GM23338 (cell line): ENCODE data around the gene HNF1A. TPM values are rescaled to one million over a fixed set of nuclear protein-coding genes. Genes with fewer than 3 reads are reported as not detected.

Experiments
- ATAC-seq: fragments of 200-7000 bp; cut with Tn5 transposase; 3 replicates; pipeline ENCODE4 v1.9.1; 2020
- DNase-seq: peaks from one replicate; pipeline ENCODE4 v3.0.0-alpha.2; 2015; ENCODE audit warnings: low spot score
- H2AFZ ChIP-seq: fragments of 200-600 bp; sonication (generic); 2 replicates; pipeline ENCODE4 v1.8.0; 2016; ENCODE audit warnings: antibody characterized with exemption, mild to moderate bottlenecking, moderate library complexity
- H3F3A ChIP-seq: fragments of 200-600 bp; sonication (generic); replicated peaks from 2 replicates; pipeline ENCODE4 v1.8.0; 2017; ENCODE audit warnings: antibody characterized with exemption, mixed run types, low read depth
- H3K27ac ChIP-seq: fragments of 200-600 bp; sonication (generic); 2 replicates; pipeline ENCODE4 v1.6.1; 2016; ENCODE audit warnings: low read depth
- H3K27me3 ChIP-seq: fragments of 200-600 bp; sonication (generic); 2 replicates; pipeline ENCODE4 v1.8.0; 2016; ENCODE audit warnings: mild to moderate bottlenecking, mixed run types, moderate library complexity; ENCODE audit not compliant: insufficient read depth
- H3K36me3 ChIP-seq: fragments of 200-600 bp; sonication (generic); 2 replicates; pipeline ENCODE4 v1.8.0; 2016; ENCODE audit warnings: mild to moderate bottlenecking; ENCODE audit not compliant: insufficient read depth
- H3K4me1 ChIP-seq: fragments of 200-600 bp; sonication (generic); 2 replicates; pipeline ENCODE4 v1.8.0; 2016; ENCODE audit warnings: mild to moderate bottlenecking, moderate library complexity; ENCODE audit not compliant: insufficient read depth
- H3K4me2 ChIP-seq: fragments of 200-600 bp; sonication (generic); 2 replicates; pipeline ENCODE4 v1.7.1; 2017; ENCODE audit warnings: mixed run types
- H3K4me3 ChIP-seq: fragments of 200-600 bp; sonication (generic); 2 replicates; pipeline ENCODE4 v1.6.1; 2016; ENCODE audit warnings: mixed run types
- H3K79me2 ChIP-seq: fragments of 200-600 bp; sonication (generic); replicated peaks from 2 replicates; pipeline ENCODE4 v1.8.0; 2017; ENCODE audit warnings: mild to moderate bottlenecking; ENCODE audit not compliant: insufficient read depth
- H3K9me2 ChIP-seq: fragments of 200-600 bp; sonication (generic); 2 replicates; pipeline ENCODE4 v1.8.0; 2017; ENCODE audit not compliant: insufficient read depth
- H4K20me1 ChIP-seq: fragments of 200-600 bp; sonication (generic); replicated peaks from 2 replicates; pipeline ENCODE4 v1.8.0; 2017; ENCODE audit warnings: mild to moderate bottlenecking; ENCODE audit not compliant: insufficient read depth
- H3K27ac Mint-ChIP-seq: 2 replicates; pipeline ENCODE4 v1.8.0; 2020; ENCODE audit warnings: inconsistent platforms, mild to moderate bottlenecking, moderate library complexity, mixed read lengths
- H3K27me3 Mint-ChIP-seq: 3 replicates; pipeline ENCODE4 v1.8.0; 2022; ENCODE audit warnings: low read depth, mild to moderate bottlenecking, moderate library complexity, mixed read lengths, inconsistent platforms; ENCODE audit not compliant: insufficient read depth, poor library complexity
- H3K36me3 Mint-ChIP-seq: 3 replicates; pipeline ENCODE4 v1.8.0; 2021; ENCODE audit warnings: low read depth, mild to moderate bottlenecking, inconsistent platforms, moderate library complexity, mixed read lengths
- H3K4me1 Mint-ChIP-seq: 3 replicates; pipeline ENCODE4 v1.8.0; 2020; ENCODE audit warnings: mild to moderate bottlenecking, inconsistent platforms, mixed read lengths
- H3K4me3 Mint-ChIP-seq: 3 replicates; pipeline ENCODE4 v1.8.0; 2021; ENCODE audit warnings: moderate library complexity, mild to moderate bottlenecking, inconsistent platforms, mixed read lengths
- H3K9me3 Mint-ChIP-seq: 3 replicates; pipeline ENCODE4 v1.8.0; 2020; ENCODE audit warnings: moderate library complexity, mild to moderate bottlenecking, inconsistent platforms, mixed read lengths
- CREB1 ChIP-seq: fragments of 250-450 bp; sonication (Bioruptor Pico); IDR thresholded peaks from 2 replicates; pipeline ENCODE4 v1.5.0; 2020; ENCODE audit warnings: low read depth, mild to moderate bottlenecking, moderate library complexity
- EZH2 ChIP-seq: fragments of 200-600 bp; sonication (generic); IDR thresholded peaks from one replicate; pipeline ENCODE4 v1.8.0; 2017; ENCODE audit warnings: antibody characterized with exemption, mild to moderate bottlenecking, low read depth; ENCODE audit not compliant: unreplicated experiment
- EZH2phosphoT487 ChIP-seq: fragments of 200-600 bp; sonication (generic); IDR thresholded peaks from one replicate; pipeline ENCODE4 v1.8.1; 2018; ENCODE audit warnings: antibody characterized with exemption; ENCODE audit not compliant: unreplicated experiment
- JUNB ChIP-seq: IDR thresholded peaks from one replicate; pipeline ENCODE4 v1.6.1; 2016; ENCODE audit warnings: antibody characterized with exemption; ENCODE audit not compliant: unreplicated experiment
- NANOG ChIP-seq: IDR thresholded peaks from 2 replicates; pipeline ENCODE4 v1.6.1; 2016; ENCODE audit warnings: antibody characterized with exemption, borderline replicate concordance
- POLR2AphosphoS5 ChIP-seq: IDR thresholded peaks from 2 replicates; pipeline ENCODE4 v1.6.1; 2016; ENCODE audit warnings: antibody characterized with exemption, low read depth
- STAT1 ChIP-seq: IDR thresholded peaks from one replicate; pipeline ENCODE4 v1.6.1; 2016; ENCODE audit warnings: antibody characterized with exemption; ENCODE audit not compliant: unreplicated experiment
- ZNF114 ChIP-seq: fragments of 250-450 bp; sonication (Bioruptor Pico); IDR thresholded peaks from 2 replicates; pipeline ENCODE4 v1.5.0; 2020; ENCODE audit warnings: mild to moderate bottlenecking, moderate library complexity
- ZNF331 ChIP-seq: fragments of 250-450 bp; sonication (Bioruptor Pico); IDR thresholded peaks from 2 replicates; pipeline ENCODE4 v1.5.0; 2020; ENCODE audit warnings: low read depth, mild to moderate bottlenecking, moderate library complexity
- polyA plus RNA-seq: library from polyadenylated mRNA; unstranded; fragments of >200 nt; fragmentation: Nextera tagmentation; extraction: Ambion mirVana; gene quantifications from 2 replicates; pipeline ENCODE4 v1.2.1, GENCODE V29; 2016
- total RNA-seq: library from RNA; depleted of rRNA; stranded (reverse); fragments of >200 nt; shearing (Covaris generic); gene quantifications from 2 replicates; pipeline ENCODE4 v1.2.3, GENCODE V29; 2014
- TF ChIP-seq, protein P1 (sequence below): IDR thresholded peaks from 2 replicates; pipeline ENCODE4 v1.6.1; 2016; ENCODE audit warnings: antibody characterized with exemption
- TF ChIP-seq, protein P2 (sequence below), 2 experiments: fragments of 200-600 bp in 1 of 2; sonication (generic) in 1 of 2; conservative IDR thresholded peaks; 2 replicates each; pipeline versions ENCODE4 v1.5.1 to v1.6.1; 2016 to 2017; ENCODE audit warnings: antibody characterized with exemption in 2 of 2, low read depth in 2 of 2, mild to moderate bottlenecking in 2 of 2, moderate library complexity in 1 of 2
- TF ChIP-seq, protein P3 (sequence below): IDR thresholded peaks from one replicate; pipeline ENCODE4 v1.6.1; 2018; ENCODE audit warnings: antibody characterized with exemption; ENCODE audit not compliant: unreplicated experiment
- TF ChIP-seq, protein P4 (sequence below): fragments of 250-450 bp; sonication (Bioruptor Pico); IDR thresholded peaks from 2 replicates; pipeline ENCODE4 v1.5.0; 2020; ENCODE audit warnings: mild to moderate bottlenecking, moderate library complexity

The HNF1A gene
- total and polyA plus RNA-seq, 2 experiments from 2014 or later: 0.11 TPM; not detected in 1

DNA sequence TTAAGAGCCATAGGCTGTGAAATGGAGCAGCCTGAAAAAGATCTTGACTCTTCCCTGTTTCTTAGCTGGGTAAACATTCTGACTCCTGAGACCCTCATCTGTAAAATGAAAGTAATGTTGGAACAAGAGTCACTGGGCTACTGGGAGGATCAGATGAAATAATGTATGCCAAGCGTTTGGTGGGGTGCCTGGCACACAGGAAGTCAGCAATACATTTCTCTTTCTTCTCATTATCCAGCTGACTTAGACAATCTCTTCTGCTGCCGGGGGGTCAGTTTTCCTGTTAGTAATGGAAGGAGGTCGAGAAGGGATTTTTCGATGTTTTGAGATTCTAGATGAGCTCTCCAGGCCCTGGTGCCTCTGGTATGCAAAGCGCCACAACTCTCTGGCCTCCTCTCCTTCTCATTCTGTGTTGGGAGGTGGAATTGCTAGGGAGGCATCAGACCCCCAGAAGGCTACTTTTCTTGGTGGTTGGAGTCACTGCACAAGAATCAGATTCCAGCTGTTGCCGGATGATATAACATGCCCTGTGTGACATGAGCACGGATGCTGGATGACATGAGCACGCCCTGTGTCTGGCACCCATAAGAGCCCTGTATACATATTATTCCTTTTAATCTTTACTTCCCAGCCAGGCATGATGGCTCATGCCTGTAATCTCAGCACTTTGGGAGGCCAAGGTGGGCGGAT is 56.4 kb downstream of the HNF1A start:
- H4K20me1 ChIP-seq: no peaks in the 10 kb centered on the region
- no peak overlapping the region; the same call in 1 of the 2 replicates for H2AFZ ChIP-seq
- TF ChIP-seq, protein P1, sequence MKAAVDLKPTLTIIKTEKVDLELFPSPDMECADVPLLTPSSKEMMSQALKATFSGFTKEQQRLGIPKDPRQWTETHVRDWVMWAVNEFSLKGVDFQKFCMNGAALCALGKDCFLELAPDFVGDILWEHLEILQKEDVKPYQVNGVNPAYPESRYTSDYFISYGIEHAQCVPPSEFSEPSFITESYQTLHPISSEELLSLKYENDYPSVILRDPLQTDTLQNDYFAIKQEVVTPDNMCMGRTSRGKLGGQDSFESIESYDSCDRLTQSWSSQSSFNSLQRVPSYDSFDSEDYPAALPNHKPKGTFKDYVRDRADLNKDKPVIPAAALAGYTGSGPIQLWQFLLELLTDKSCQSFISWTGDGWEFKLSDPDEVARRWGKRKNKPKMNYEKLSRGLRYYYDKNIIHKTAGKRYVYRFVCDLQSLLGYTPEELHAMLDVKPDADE: no peak
- no peak for TF ChIP-seq ZNF331 (CRISPR knock-in tag)
- TF ChIP-seq, protein P2, sequence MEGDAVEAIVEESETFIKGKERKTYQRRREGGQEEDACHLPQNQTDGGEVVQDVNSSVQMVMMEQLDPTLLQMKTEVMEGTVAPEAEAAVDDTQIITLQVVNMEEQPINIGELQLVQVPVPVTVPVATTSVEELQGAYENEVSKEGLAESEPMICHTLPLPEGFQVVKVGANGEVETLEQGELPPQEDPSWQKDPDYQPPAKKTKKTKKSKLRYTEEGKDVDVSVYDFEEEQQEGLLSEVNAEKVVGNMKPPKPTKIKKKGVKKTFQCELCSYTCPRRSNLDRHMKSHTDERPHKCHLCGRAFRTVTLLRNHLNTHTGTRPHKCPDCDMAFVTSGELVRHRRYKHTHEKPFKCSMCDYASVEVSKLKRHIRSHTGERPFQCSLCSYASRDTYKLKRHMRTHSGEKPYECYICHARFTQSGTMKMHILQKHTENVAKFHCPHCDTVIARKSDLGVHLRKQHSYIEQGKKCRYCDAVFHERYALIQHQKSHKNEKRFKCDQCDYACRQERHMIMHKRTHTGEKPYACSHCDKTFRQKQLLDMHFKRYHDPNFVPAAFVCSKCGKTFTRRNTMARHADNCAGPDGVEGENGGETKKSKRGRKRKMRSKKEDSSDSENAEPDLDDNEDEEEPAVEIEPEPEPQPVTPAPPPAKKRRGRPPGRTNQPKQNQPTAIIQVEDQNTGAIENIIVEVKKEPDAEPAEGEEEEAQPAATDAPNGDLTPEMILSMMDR (conservative IDR thresholded peaks at IDR 0.05; ENCODE audit: low read depth in 2 of 2): no peak
- no peak for TF ChIP-seq CREB1
- no peak for TF ChIP-seq EZH2
- TF ChIP-seq STAT1: no peak
- no peak for TF ChIP-seq NANOG
- no peak for TF ChIP-seq POLR2AphosphoS5
- TF ChIP-seq, protein P3, sequence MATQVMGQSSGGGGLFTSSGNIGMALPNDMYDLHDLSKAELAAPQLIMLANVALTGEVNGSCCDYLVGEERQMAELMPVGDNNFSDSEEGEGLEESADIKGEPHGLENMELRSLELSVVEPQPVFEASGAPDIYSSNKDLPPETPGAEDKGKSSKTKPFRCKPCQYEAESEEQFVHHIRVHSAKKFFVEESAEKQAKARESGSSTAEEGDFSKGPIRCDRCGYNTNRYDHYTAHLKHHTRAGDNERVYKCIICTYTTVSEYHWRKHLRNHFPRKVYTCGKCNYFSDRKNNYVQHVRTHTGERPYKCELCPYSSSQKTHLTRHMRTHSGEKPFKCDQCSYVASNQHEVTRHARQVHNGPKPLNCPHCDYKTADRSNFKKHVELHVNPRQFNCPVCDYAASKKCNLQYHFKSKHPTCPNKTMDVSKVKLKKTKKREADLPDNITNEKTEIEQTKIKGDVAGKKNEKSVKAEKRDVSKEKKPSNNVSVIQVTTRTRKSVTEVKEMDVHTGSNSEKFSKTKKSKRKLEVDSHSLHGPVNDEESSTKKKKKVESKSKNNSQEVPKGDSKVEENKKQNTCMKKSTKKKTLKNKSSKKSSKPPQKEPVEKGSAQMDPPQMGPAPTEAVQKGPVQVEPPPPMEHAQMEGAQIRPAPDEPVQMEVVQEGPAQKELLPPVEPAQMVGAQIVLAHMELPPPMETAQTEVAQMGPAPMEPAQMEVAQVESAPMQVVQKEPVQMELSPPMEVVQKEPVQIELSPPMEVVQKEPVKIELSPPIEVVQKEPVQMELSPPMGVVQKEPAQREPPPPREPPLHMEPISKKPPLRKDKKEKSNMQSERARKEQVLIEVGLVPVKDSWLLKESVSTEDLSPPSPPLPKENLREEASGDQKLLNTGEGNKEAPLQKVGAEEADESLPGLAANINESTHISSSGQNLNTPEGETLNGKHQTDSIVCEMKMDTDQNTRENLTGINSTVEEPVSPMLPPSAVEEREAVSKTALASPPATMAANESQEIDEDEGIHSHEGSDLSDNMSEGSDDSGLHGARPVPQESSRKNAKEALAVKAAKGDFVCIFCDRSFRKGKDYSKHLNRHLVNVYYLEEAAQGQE: no peak
- no peak for TF ChIP-seq EZH2phosphoT487
- TF ChIP-seq JUNB: no peak
- TF ChIP-seq ZNF114 (CRISPR knock-in tag): no peak
- TF ChIP-seq, protein P4, sequence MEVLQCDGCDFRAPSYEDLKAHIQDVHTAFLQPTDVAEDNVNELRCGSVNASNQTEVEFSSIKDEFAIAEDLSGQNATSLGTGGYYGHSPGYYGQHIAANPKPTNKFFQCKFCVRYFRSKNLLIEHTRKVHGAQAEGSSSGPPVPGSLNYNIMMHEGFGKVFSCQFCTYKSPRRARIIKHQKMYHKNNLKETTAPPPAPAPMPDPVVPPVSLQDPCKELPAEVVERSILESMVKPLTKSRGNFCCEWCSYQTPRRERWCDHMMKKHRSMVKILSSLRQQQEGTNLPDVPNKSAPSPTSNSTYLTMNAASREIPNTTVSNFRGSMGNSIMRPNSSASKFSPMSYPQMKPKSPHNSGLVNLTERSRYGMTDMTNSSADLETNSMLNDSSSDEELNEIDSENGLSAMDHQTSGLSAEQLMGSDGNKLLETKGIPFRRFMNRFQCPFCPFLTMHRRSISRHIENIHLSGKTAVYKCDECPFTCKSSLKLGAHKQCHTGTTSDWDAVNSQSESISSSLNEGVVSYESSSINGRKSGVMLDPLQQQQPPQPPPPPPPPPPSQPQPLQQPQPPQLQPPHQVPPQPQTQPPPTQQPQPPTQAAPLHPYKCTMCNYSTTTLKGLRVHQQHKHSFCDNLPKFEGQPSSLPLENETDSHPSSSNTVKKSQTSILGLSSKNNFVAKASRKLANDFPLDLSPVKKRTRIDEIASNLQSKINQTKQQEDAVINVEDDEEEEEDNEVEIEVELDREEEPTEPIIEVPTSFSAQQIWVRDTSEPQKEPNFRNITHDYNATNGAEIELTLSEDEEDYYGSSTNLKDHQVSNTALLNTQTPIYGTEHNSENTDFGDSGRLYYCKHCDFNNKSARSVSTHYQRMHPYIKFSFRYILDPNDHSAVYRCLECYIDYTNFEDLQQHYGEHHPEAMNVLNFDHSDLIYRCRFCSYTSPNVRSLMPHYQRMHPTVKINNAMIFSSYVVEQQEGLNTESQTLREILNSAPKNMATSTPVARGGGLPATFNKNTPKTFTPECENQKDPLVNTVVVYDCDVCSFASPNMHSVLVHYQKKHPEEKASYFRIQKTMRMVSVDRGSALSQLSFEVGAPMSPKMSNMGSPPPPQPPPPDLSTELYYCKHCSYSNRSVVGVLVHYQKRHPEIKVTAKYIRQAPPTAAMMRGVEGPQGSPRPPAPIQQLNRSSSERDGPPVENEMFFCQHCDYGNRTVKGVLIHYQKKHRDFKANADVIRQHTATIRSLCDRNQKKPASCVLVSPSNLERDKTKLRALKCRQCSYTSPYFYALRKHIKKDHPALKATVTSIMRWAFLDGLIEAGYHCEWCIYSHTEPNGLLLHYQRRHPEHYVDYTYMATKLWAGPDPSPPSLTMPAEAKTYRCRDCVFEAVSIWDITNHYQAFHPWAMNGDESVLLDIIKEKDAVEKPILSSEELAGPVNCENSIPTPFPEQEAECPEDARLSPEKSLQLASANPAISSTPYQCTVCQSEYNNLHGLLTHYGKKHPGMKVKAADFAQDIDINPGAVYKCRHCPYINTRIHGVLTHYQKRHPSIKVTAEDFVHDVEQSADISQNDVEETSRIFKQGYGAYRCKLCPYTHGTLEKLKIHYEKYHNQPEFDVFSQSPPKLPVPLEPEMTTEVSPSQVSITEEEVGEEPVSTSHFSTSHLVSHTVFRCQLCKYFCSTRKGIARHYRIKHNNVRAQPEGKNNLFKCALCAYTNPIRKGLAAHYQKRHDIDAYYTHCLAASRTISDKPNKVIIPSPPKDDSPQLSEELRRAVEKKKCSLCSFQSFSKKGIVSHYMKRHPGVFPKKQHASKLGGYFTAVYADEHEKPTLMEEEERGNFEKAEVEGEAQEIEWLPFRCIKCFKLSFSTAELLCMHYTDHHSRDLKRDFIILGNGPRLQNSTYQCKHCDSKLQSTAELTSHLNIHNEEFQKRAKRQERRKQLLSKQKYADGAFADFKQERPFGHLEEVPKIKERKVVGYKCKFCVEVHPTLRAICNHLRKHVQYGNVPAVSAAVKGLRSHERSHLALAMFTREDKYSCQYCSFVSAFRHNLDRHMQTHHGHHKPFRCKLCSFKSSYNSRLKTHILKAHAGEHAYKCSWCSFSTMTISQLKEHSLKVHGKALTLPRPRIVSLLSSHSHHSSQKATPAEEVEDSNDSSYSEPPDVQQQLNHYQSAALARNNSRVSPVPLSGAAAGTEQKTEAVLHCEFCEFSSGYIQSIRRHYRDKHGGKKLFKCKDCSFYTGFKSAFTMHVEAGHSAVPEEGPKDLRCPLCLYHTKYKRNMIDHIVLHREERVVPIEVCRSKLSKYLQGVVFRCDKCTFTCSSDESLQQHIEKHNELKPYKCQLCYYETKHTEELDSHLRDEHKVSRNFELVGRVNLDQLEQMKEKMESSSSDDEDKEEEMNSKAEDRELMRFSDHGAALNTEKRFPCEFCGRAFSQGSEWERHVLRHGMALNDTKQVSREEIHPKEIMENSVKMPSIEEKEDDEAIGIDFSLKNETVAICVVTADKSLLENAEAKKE (CRISPR knock-in tag): no peak
- peaks cover 14% of the 10 kb centered on the region for H3K4me1 Mint-ChIP-seq
- DNase-seq: no peak
- no peak overlapping the region for H3K27ac Mint-ChIP-seq
- H3K9me3 Mint-ChIP-seq: no peaks in the 10 kb centered on the region
- no peaks in the 10 kb centered on the region for H3F3A ChIP-seq
- H3K4me2 ChIP-seq: no peak overlapping the region
- no peaks in the 10 kb centered on the region for H3K9me2 ChIP-seq
- H3K36me3 ChIP-seq: no peaks in the 10 kb centered on the region
- no peaks in the 10 kb centered on the region for H3K27me3 ChIP-seq
- no peaks in the 10 kb centered on the region for H3K79me2 ChIP-seq
- H3K4me3 ChIP-seq: no peak overlapping the region
- peaks cover 2% of the 10 kb centered on the region for H3K27me3 Mint-ChIP-seq
- H3K4me3 Mint-ChIP-seq: no peak overlapping the region; the same call in 2 of the 3 replicates
- no peak for ATAC-seq
- no peak overlapping the region for H3K27ac ChIP-seq
- H3K36me3 Mint-ChIP-seq: no peaks in the 10 kb centered on the region
- peaks cover 4% of the 10 kb centered on the region for H3K4me1 ChIP-seq
